GM18498 (cell line): ENCODE results near the gene ORAI2.
"Not testable (repeated sequence)": the region's sequence is repeated elsewhere in the genome, so short reads cannot be mapped to it uniquely, and the experiment has no call there.

Source experiments
- ATAC-seq: cut with Tn5 transposase; IDR thresholded peaks from one replicate; pipeline ENCODE4 v1.9.1; 2021; ENCODE audit warnings: mild to moderate bottlenecking, moderate library complexity; ENCODE audit not compliant: unreplicated experiment

Gene ORAI2

GRCh38 chr7:102445674-102446071 is 12.3 kb downstream of the ORAI2 start:
- ATAC-seq, result no peak

GRCh38 chr7:102446387-102447156 is 13.2 kb downstream of the ORAI2 start:
- ATAC-seq, result no peak

- ATAC-seq, result no peak
Measured at GRCh38 chr7:102447311-102447710, 13.9 kb downstream of the ORAI2 start.

- ATAC-seq, result no peak
Measured at GRCh38 chr7:102449136-102449535, 15.8 kb downstream of the ORAI2 start.

- ATAC-seq, result peak; percentile 47
Measured at GRCh38 chr7:102450242-102450641, 16.9 kb downstream of the ORAI2 start.

- ATAC-seq, result no peak
Measured at GRCh38 chr7:102451371-102452054, 18.1 kb downstream of the ORAI2 start.

GRCh38 chr7:102452451-102452850 is 19.1 kb downstream of the ORAI2 start:
- ATAC-seq, result no peak

GRCh38 chr7:102453319-102453718 is 19.9 kb downstream of the ORAI2 start:
- no peak for ATAC-seq

- ATAC-seq, result no peak
Measured at GRCh38 chr7:102454468-102454867, 21.1 kb downstream of the ORAI2 start.

GRCh38 chr7:102454932-102455331 is 21.6 kb downstream of the ORAI2 start:
- not testable (repeated sequence) for ATAC-seq

- no peak for ATAC-seq
Measured at GRCh38 chr7:102455596-102455995, 22.2 kb downstream of the ORAI2 start.

GRCh38 chr7:102456327-102456726 is 23.0 kb downstream of the ORAI2 start:
- no peak for ATAC-seq

GRCh38 chr7:102457352-102457924 is 24.1 kb downstream of the ORAI2 start:
- no peak for ATAC-seq

GRCh38 chr7:102459221-102459844 is 26.0 kb downstream of the ORAI2 start:
- no peak for ATAC-seq

GRCh38 chr7:102460467-102460866 is 27.1 kb downstream of the ORAI2 start:
- no peak for ATAC-seq

GRCh38 chr7:102463841-102464576 is 30.6 kb downstream of the ORAI2 start:
- no peak for ATAC-seq

GRCh38 chr7:102464577-102465280 is 31.4 kb downstream of the ORAI2 start, which contains the start of the genes ALKBH4 and LRWD1:
TSS of gene ALKBH4 (minus strand) at chr7:102464863. CDS start at chr7:102464836, 27 bp downstream.
TSS of gene LRWD1 (plus strand) at chr7:102464984. CDS start at chr7:102465081, 97 bp downstream.
- peak; percentile 94 for ATAC-seq

- no peak for ATAC-seq
Measured at GRCh38 chr7:102466097-102466496, 32.7 kb downstream of the ORAI2 start.

GRCh38 chr7:102467581-102468477 is 34.5 kb downstream of the ORAI2 start:
- no peak for ATAC-seq
